ENCODE measurements around the gene JUP. TPM values are rescaled to one million over a fixed set of nuclear protein-coding genes. Genes with fewer than 3 reads are reported as not detected.

Gene JUP
- total RNA-seq, 2 donors from 2014 or later, result 146 to 266 TPM

DNA sequence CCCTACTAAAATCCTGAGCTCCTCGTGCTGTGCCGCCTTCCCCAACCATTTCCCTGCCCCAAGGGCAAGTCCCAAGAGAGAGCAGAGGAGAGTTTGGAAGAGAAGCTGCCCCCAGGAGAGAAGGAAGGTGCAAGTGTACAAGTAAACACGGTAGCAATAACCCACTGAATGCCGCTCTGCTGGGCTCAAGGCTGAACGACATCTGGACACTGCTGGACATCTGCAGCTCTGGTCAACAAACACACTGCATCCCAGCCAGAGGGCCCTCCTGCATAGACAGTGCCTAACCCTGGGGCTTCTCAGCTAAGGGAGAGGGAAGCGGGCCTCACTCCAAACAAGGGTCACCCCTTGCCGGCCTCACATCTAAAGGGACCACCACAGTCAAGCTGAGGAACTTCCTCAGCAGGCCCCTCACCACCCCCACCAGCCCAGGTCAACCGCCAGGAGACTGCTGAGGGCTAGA lies 12.7 kb downstream of the JUP start:
- Histone ChIP-seq H3K27me3 (replicated peaks; ENCODE audit: insufficient read depth) (no peaks in the 10 kb centered on the region), H3K4me1 (replicated peaks) (peaks cover 54% of the 10 kb centered on the region), H3K27ac (peak overlapping the region; percentile 83 to 88), H3K36me3 (peaks cover 0 to 9% of the 10 kb centered on the region in 2 donors), H3K4me3 (no peak overlapping the region), H3K9me3 (no peaks in the 10 kb centered on the region)
- intact Hi-C loops (cut with DNase I), result no loop called here
- WGBS, result 45% methylated on average over 8 of the region's 8 CpGs
- DNase-seq (ENCODE audit: low spot score), result no peak
- no peak for TF ChIP-seq POLR2A (IDR thresholded peaks at IDR 0.05)

DNA sequence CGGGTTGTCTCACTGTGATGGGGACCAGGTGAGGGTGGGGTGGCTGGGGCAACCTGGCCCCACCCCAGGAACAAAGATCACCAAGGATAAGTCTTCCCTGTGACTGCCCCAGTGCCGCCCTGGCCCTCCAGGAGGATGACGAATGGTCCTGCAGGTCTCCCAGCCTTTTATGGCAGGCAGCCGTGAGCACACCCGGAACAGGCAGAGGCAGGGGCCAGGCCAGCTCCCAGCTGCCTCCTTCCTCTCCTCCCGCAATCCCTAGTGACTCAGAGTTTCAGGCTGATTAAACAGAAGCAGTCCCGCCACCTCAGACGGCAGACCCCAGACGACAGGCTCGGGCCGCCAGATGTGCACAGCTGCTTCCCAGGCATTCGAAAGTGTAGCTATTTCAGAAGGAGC lies 13.3 kb downstream of the JUP start:
- peak; percentile 89 for DNase-seq (ENCODE audit: low spot score)
- intact Hi-C loops (cut with DNase I), result no loop called here
- H3K4me3 ChIP-seq, result no peak overlapping the region
- H3K36me3 ChIP-seq, result peaks cover 0 to 9% of the 10 kb centered on the region in 2 donors
- TF ChIP-seq, protein P1, sequence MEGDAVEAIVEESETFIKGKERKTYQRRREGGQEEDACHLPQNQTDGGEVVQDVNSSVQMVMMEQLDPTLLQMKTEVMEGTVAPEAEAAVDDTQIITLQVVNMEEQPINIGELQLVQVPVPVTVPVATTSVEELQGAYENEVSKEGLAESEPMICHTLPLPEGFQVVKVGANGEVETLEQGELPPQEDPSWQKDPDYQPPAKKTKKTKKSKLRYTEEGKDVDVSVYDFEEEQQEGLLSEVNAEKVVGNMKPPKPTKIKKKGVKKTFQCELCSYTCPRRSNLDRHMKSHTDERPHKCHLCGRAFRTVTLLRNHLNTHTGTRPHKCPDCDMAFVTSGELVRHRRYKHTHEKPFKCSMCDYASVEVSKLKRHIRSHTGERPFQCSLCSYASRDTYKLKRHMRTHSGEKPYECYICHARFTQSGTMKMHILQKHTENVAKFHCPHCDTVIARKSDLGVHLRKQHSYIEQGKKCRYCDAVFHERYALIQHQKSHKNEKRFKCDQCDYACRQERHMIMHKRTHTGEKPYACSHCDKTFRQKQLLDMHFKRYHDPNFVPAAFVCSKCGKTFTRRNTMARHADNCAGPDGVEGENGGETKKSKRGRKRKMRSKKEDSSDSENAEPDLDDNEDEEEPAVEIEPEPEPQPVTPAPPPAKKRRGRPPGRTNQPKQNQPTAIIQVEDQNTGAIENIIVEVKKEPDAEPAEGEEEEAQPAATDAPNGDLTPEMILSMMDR (IDR thresholded peaks at IDR 0.05), result peak in 1 of 4 experiments; percentile 25
- TF ChIP-seq POLR2A (IDR thresholded peaks at IDR 0.05) (peak; percentile 50), POLR2AphosphoS5 (IDR thresholded peaks at IDR 0.05) (peak; percentile 87)
- H3K27ac ChIP-seq, result peak overlapping the region; percentile 83 to 88
- H3K9me3 ChIP-seq, result no peaks in the 10 kb centered on the region
- WGBS, result 25% methylated on average over 12 of the region's 12 CpGs
- peaks cover 54% of the 10 kb centered on the region for H3K4me1 ChIP-seq (replicated peaks)
- H3K27me3 ChIP-seq (replicated peaks; ENCODE audit: insufficient read depth), result no peaks in the 10 kb centered on the region

DNA sequence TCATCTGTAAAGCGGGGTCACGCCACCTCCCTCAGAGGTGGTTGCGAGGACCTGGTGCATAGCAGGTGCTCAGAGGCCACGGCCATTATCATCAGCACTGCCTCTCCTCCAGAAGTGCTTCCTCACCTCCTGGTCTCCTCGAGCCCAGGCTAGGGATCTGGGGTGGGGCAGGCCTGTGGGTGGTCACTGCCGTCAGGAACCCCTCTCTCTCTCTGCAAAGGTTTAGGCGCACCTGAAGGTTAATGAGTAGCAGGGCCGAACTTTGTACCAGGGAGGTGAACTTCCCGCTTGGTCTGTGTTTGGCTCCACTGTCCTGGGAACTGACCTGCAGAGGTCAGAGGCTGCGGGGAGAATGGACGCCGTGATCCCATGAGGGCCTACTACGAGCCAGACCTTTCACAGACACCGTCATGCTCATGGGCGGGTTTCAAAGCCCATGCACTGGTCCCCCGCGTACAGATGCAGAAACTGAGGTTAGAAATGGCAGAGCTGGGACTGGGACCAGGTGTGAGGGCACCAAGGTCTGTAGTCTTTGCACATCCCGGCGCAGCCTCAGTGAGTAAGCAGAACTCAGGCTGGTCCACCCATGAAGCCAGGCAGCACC lies 13.8 kb downstream of the JUP start:
- Histone ChIP-seq H3K27me3 (replicated peaks; ENCODE audit: insufficient read depth) (no peaks in the 10 kb centered on the region), H3K36me3 (peaks cover 2 to 11% of the 10 kb centered on the region in 2 donors), H3K4me3 (no peak overlapping the region), H3K4me1 (replicated peaks) (peaks cover 51% of the 10 kb centered on the region), H3K27ac (peak overlapping the region; percentile 83 to 88), H3K9me3 (no peaks in the 10 kb centered on the region)
- intact Hi-C loops (cut with DNase I), result no loop called here
- TF ChIP-seq POLR2A (IDR thresholded peaks at IDR 0.05) (no peak), POLR2AphosphoS5 (IDR thresholded peaks at IDR 0.05) (no peak)
- TF ChIP-seq, protein P1 (IDR thresholded peaks at IDR 0.05), result no peak
- no peak for DNase-seq (ENCODE audit: low spot score)
- 72% methylated on average over 19 of the region's 19 CpGs for WGBS

DNA sequence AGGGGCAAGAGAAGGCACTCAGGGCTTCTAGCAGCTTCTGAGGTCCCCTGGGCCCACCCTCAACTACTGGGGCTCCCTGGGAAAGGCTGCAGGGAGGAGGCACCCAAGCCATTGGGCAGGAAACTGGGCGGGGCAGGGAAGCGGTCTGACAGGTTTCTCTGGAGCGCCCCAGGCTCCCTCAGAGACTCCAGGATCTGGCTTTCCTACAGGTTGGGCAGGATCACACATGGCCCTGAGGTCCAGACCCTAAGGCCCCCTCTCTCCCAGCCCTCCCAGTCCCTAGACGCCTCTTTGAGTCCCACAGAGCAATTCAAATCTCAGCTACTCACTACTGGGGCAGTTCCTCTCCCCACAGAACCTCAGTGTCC lies 14.3 kb downstream of the JUP start:
- no peaks in the 10 kb centered on the region for H3K9me3 ChIP-seq
- no peak overlapping the region for H3K4me3 ChIP-seq
- H3K4me1 ChIP-seq (replicated peaks), result peaks cover 48% of the 10 kb centered on the region
- 39% methylated on average over 2 of the region's 4 CpGs for WGBS
- no peaks in the 10 kb centered on the region for H3K27me3 ChIP-seq (replicated peaks; ENCODE audit: insufficient read depth)
- intact Hi-C loops (cut with DNase I), result no loop called here
- H3K36me3 ChIP-seq, result peaks cover 7 to 16% of the 10 kb centered on the region in 2 donors
- TF ChIP-seq POLR2A (IDR thresholded peaks at IDR 0.05) (no peak), POLR2AphosphoS5 (IDR thresholded peaks at IDR 0.05) (peak; percentile 85)
- TF ChIP-seq, protein P1 (IDR thresholded peaks at IDR 0.05), result peak in 1 of 4 experiments; percentile 28
- DNase-seq (ENCODE audit: low spot score), result peak; percentile 88
- peak overlapping the region; percentile 83 to 88 for H3K27ac ChIP-seq

DNA sequence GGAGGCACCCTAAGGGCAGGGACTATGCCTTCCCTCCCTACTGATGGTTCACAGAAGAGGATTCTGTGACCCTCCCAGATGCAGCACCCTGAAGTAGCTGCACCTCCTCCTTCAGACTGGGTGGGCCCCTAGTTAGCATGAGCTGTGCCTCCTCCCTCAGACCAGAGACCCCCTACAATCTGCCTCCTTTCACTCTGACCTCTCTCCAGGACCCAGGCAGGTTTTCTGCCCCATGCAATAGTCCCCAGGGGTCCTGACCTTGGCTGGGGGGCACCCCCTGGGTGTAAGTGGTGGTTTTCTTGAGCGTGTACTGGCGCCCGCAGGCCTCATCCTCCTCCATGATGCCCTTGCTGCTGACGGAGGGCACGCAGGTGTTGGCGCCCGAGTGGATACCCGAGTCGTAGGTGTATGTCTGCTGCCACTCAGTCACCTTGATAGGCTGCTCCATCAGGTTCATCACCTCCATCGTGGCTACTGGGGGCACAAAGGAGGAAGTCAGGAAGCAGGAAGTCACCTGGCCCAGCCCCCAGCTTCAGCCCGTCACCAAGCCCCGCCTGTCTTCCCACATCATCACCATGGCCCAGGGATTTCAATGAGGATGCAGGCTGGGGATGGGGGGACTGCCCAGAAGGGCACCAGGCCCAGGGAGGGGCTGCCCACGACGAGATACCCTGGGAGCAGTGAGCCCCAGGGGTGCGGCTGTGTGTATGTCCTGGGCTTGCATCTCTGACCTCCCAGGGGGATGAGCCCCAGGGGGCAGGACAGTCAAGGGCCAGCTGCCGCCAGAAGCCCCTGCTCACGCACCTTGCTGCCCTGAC lies 14.9 kb downstream of the JUP start:
- TF ChIP-seq, protein P1 (IDR thresholded peaks at IDR 0.05), result no peak
- TF ChIP-seq POLR2A (IDR thresholded peaks at IDR 0.05) (no peak), POLR2AphosphoS5 (IDR thresholded peaks at IDR 0.05) (no peak)
- H3K4me3 ChIP-seq, result no peak overlapping the region
- no peaks in the 10 kb centered on the region for H3K27me3 ChIP-seq (replicated peaks; ENCODE audit: insufficient read depth)
- H3K27ac ChIP-seq, result peak overlapping the region; percentile 83 to 88
- 76% methylated on average over 17 of the region's 17 CpGs for WGBS
- peaks cover 10 to 18% of the 10 kb centered on the region in 2 donors for H3K36me3 ChIP-seq
- H3K9me3 ChIP-seq, result no peaks in the 10 kb centered on the region
- intact Hi-C loops (cut with DNase I), result no loop called here
- peaks cover 42% of the 10 kb centered on the region for H3K4me1 ChIP-seq (replicated peaks)
- DNase-seq (ENCODE audit: low spot score), result no peak
